Endothelial cell of umbilical vein (primary cell): ENCODE measurements around the gene LGALS9C.
"Not testable (repeated sequence)": the region's sequence is repeated elsewhere in the genome, so short reads cannot be mapped to it uniquely, and the experiment has no call there.

Source experiments
- CTCF ChIP-seq, 2 donors: IDR thresholded peaks; 1 replicate in 1 of 2; 2 replicates in 1 of 2; pipeline ENCODE4 v1.5.1; 2011; ENCODE audit warnings: low read length in 2 of 2, mild to moderate bottlenecking in 2 of 2, moderate library complexity in 2 of 2, control low read depth in 1 of 2, inconsistent platforms in 1 of 2, low read depth in 1 of 2; ENCODE audit not compliant: insufficient read depth in 1 of 2; ENCODE audit errors: extremely low read depth in 1 of 2
- EZH2 ChIP-seq: IDR thresholded peaks from 2 replicates; pipeline ENCODE4 v1.6.1; 2012; ENCODE audit warnings: borderline replicate concordance, low read depth, mild to moderate bottlenecking, moderate library complexity, low read length, inconsistent platforms; ENCODE audit not compliant: severe bottlenecking
- FOS ChIP-seq: IDR thresholded peaks from 2 replicates; pipeline ENCODE4 v1.6.1; 2011; ENCODE audit warnings: mild to moderate bottlenecking, low read length, moderate library complexity, borderline replicate concordance; ENCODE audit not compliant: insufficient read depth
- GATA2 ChIP-seq: IDR thresholded peaks from 2 replicates; pipeline ENCODE4 v1.7.0; 2011; ENCODE audit warnings: low read depth, mild to moderate bottlenecking, moderate library complexity, mixed read lengths, low read length; ENCODE audit not compliant: insufficient read length, insufficient read depth
- JUN ChIP-seq: IDR thresholded peaks from 2 replicates; pipeline ENCODE4 v1.6.1; 2011; ENCODE audit warnings: borderline replicate concordance, low read depth; ENCODE audit not compliant: insufficient read length, insufficient read depth
- MAX ChIP-seq: IDR thresholded peaks from 2 replicates; pipeline ENCODE4 v1.6.1; 2011; ENCODE audit not compliant: insufficient read depth, insufficient read length
- MYC ChIP-seq: IDR thresholded peaks from one replicate; pipeline ENCODE4 v1.6.1; 2011; ENCODE audit warnings: mild to moderate bottlenecking, low read depth, low read length
- POLR2A ChIP-seq: IDR thresholded peaks from 2 replicates; pipeline ENCODE4 v1.6.1; 2012; ENCODE audit warnings: low read depth, mild to moderate bottlenecking, control low read depth, low read length

GRCh38 chr17:18448311-18448710 lies 28.3 kb upstream of the LGALS9C start:
- not testable (repeated sequence) for TF ChIP-seq EZH2; CTCF (IDR thresholded peaks at IDR 0.05; ENCODE audit: extremely low read depth in 1 of 2, insufficient read depth in 1 of 2, low read depth in 1 of 2, low read length in 2 of 2); POLR2A; MAX; JUN; GATA2; MYC; FOS
